SJSA1 (cell line): ENCODE measurements around the gene TRPM2. TPM values are rescaled to one million over a fixed set of nuclear protein-coding genes. Genes with fewer than 3 reads are reported as not detected.
"Not testable (repeated sequence)": the region's sequence is repeated elsewhere in the genome, so short reads cannot be mapped to it uniquely, and the experiment has no call there.

Experiments used
- DNase-seq, 2 experiments: peaks; one replicate each; pipeline ENCODE4 v3.0.0-alpha.2; 2015 to 2020; ENCODE audit warnings: low spot score in 2 of 2, low read depth in 1 of 2
- H3K27ac ChIP-seq: fragments of 250-450 bp; sonication (Bioruptor Pico); 2 replicates; pipeline ENCODE4 v1.5.1; 2020; ENCODE audit warnings: mild to moderate bottlenecking, moderate library complexity
- H3K27me3 ChIP-seq: fragments of 250-450 bp; sonication (Bioruptor Pico); replicated peaks from 2 replicates; pipeline ENCODE4 v1.5.1; 2020; ENCODE audit warnings: mild to moderate bottlenecking, moderate library complexity
- H3K36me3 ChIP-seq: fragments of 250-450 bp; sonication (Bioruptor Pico); 2 replicates; pipeline ENCODE4 v1.5.1; 2020; ENCODE audit warnings: mild to moderate bottlenecking
- H3K4me1 ChIP-seq: fragments of 250-450 bp; sonication (Bioruptor Pico); replicated peaks from 2 replicates; pipeline ENCODE4 v1.6.1; 2021; ENCODE audit warnings: mild to moderate bottlenecking
- H3K4me3 ChIP-seq: fragments of 250-450 bp; sonication (Bioruptor Pico); 2 replicates; pipeline ENCODE4 v1.5.1; 2020; ENCODE audit warnings: mild to moderate bottlenecking
- H3K9me3 ChIP-seq: fragments of 250-450 bp; sonication (Bioruptor Pico); replicated peaks from 2 replicates; pipeline ENCODE4 v1.5.1; 2020; ENCODE audit warnings: mild to moderate bottlenecking
- total RNA-seq: library from RNA; depleted of rRNA; stranded (reverse); fragments of >200 nt; shearing (Covaris generic); gene quantifications from 2 replicates; pipeline ENCODE4 v1.2.3, GENCODE V29; 2014

The TRPM2 gene
- total RNA-seq, 1 experiment from 2014 or later: 16.1 TPM

DNA sequence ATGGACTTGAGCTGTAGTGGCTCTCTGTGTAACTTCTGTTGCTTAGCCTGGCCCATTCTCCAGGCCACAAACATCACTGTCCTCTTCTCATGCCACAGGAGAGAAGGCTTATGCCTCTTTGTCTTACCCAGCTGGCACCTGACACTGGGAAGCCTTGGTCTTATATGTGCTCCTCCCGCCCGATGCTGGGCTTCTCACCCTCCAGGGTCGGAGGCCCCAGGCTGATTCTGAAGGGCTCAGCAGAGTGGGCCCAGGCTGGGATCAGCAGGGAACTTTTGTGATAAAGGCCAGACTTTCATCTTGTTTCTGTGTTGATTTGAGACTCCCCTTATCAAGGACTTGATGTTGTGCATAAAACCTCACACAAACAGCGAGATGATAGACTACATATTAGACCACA, 29.8 kb downstream of the TRPM2 start:
- Histone ChIP-seq H3K4me1 (no peaks in the 10 kb centered on the region), H3K4me3 (no peak overlapping the region), H3K9me3 (no peaks in the 10 kb centered on the region; the same call in 1 of the 2 replicates), H3K27me3 (no peaks in the 10 kb centered on the region; the same call in 1 of the 2 replicates), H3K27ac (no peak overlapping the region), H3K36me3 (no peaks in the 10 kb centered on the region)
- no peak for DNase-seq

DNA sequence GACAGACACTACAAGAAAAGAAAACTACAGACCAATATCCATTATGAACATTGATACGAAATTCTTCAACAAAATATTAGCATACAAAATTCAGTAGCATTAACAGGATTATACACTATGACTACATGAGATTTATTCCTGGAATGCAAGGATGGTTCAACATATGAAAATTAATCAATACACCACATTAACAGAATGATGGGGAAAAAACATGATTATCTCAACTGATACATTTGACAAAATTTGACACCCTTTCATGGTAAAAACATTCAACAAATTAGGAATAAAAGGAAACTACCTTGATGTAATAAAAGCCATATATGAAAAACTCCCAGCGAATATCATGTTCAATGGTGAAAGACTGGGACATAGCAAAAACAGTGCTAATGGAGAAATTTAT, 31.5 kb downstream of the TRPM2 start:
- Histone ChIP-seq H3K36me3 (no peaks in the 10 kb centered on the region), H3K4me3 (no peak overlapping the region), H3K27ac (no peak overlapping the region), H3K4me1 (no peaks in the 10 kb centered on the region), H3K27me3 (no peaks in the 10 kb centered on the region; the same call in 1 of the 2 replicates), H3K9me3 (no peaks in the 10 kb centered on the region; the same call in 1 of the 2 replicates)
- DNase-seq: no peak

GRCh38 chr21:44389335-44389734, 35.9 kb downstream of the TRPM2 start:
- H3K27ac ChIP-seq: no peak overlapping the region
- H3K9me3 ChIP-seq: no peaks in the 10 kb centered on the region; the same call in 1 of the 2 replicates
- H3K27me3 ChIP-seq: no peaks in the 10 kb centered on the region; the same call in 1 of the 2 replicates
- no peaks in the 10 kb centered on the region for H3K36me3 ChIP-seq
- DNase-seq: no peak
- no peak overlapping the region for H3K4me3 ChIP-seq
- H3K4me1 ChIP-seq: 0 out of 2 replicates have a peak, but pooled peaks cover 2% of the 10 kb centered on the region

- DNase-seq: peak in 1 of 2 experiments; percentile 27
- H3K4me1 ChIP-seq: 0 out of 2 replicates have a peak, but pooled peaks cover 2% of the 10 kb centered on the region
- no peaks in the 10 kb centered on the region; the same call in 1 of the 2 replicates for H3K27me3 ChIP-seq
- H3K4me3 ChIP-seq: no peak overlapping the region
- no peak overlapping the region for H3K27ac ChIP-seq
- no peaks in the 10 kb centered on the region for H3K9me3 ChIP-seq
- H3K36me3 ChIP-seq: no peaks in the 10 kb centered on the region
Observed at GRCh38 chr21:44390886-44391285, 37.5 kb downstream of the TRPM2 start.

- Histone ChIP-seq H3K36me3 (no peaks in the 10 kb centered on the region), H3K4me1 (0 out of 2 replicates have a peak, but pooled peaks cover 2% of the 10 kb centered on the region), H3K9me3 (no peaks in the 10 kb centered on the region), H3K27ac (no peak overlapping the region), H3K4me3 (no peak overlapping the region), H3K27me3 (no peaks in the 10 kb centered on the region; the same call in 1 of the 2 replicates)
- peak in 1 of 2 experiments; percentile 25 for DNase-seq
Observed at GRCh38 chr21:44391345-44392091, 38.1 kb downstream of the TRPM2 start.

- no peak overlapping the region for H3K27ac ChIP-seq
- no peak overlapping the region for H3K4me3 ChIP-seq
- H3K27me3 ChIP-seq: no peaks in the 10 kb centered on the region; the same call in 1 of the 2 replicates
- H3K4me1 ChIP-seq: 0 out of 2 replicates have a peak, but pooled peaks cover 2% of the 10 kb centered on the region
- H3K9me3 ChIP-seq: no peaks in the 10 kb centered on the region
- DNase-seq: peak in 1 of 2 experiments; percentile 17
- no peaks in the 10 kb centered on the region for H3K36me3 ChIP-seq
Observed at GRCh38 chr21:44392185-44392584, 38.8 kb downstream of the TRPM2 start.

DNA sequence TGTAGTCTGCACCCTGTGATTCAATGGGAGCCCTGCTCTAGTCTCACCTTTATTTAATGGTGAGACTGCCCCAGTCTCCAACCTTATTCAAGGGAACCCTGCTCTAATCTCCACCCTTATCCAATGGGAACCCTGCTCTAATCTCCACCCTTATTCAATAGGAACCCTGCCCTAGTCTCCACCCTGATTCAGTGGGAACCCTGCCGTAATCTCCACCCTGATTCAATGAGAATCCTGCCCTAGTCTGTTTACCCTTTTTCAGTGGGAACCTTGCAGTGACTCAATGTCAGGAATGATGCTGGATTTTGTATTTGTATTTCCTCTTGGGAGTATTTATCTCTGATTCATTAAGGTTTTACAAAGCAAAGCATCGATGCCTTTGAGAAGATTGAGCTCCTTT, 39.5 kb downstream of the TRPM2 start:
- Histone ChIP-seq H3K27ac (no peak overlapping the region), H3K4me3 (no peak overlapping the region), H3K9me3 (no peaks in the 10 kb centered on the region), H3K36me3 (no peaks in the 10 kb centered on the region), H3K4me1 (0 out of 2 replicates have a peak, but pooled peaks cover 2% of the 10 kb centered on the region), H3K27me3 (no peaks in the 10 kb centered on the region)
- DNase-seq: peak; percentile 42 to 45

GRCh38 chr21:44394733-44395132, 41.3 kb downstream of the TRPM2 start:
- no peaks in the 10 kb centered on the region for H3K36me3 ChIP-seq
- H3K9me3 ChIP-seq: no peaks in the 10 kb centered on the region
- H3K4me3 ChIP-seq: no peak overlapping the region
- H3K4me1 ChIP-seq: 0 out of 2 replicates have a peak, but pooled peaks cover 2% of the 10 kb centered on the region
- H3K27ac ChIP-seq: no peak overlapping the region
- peak in 1 of 2 experiments; percentile 22 for DNase-seq
- no peaks in the 10 kb centered on the region for H3K27me3 ChIP-seq

- peak in 1 of 2 experiments; percentile 36 for DNase-seq
- H3K4me1 ChIP-seq: 0 out of 2 replicates have a peak, but pooled peaks cover 2% of the 10 kb centered on the region
- no peak overlapping the region for H3K4me3 ChIP-seq
- H3K27me3 ChIP-seq: no peaks in the 10 kb centered on the region
- H3K36me3 ChIP-seq: no peaks in the 10 kb centered on the region
- no peak overlapping the region for H3K27ac ChIP-seq
- H3K9me3 ChIP-seq: no peaks in the 10 kb centered on the region
Observed at GRCh38 chr21:44395260-44395659, 41.8 kb downstream of the TRPM2 start.

DNA sequence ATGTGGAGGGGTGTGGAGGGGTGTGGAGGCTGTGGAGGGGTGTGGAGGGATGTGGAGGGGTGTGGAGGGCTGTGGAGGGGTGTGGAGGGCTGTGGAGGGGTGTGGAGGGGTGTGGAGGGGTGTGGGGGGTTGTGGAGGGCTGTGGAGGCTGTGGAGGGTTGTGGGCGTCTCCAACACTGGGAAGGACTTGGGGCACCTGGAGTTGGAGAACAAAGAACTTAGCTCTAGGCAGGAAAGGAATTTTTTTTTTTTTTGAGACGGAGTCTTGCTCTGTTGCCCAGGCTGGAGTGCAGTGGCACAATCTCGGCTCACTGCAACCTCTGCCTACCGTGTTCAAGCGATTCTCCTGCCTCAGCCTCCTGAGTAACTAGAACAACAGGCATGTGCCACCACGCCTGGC, 43.4 kb downstream of the TRPM2 start:
- DNase-seq: peak in 1 of 2 experiments; percentile 20
- not testable (repeated sequence) for H3K27me3 ChIP-seq, H3K36me3 ChIP-seq, H3K27ac ChIP-seq, H3K9me3 ChIP-seq, H3K4me3 ChIP-seq
- H3K4me1 ChIP-seq: peaks cover 14% of the 10 kb centered on the region

GRCh38 chr21:44397431-44398031, 44.1 kb downstream of the TRPM2 start:
- Histone ChIP-seq H3K4me3 (no peak overlapping the region), H3K9me3 (no peaks in the 10 kb centered on the region), H3K27ac (no peak overlapping the region)

GRCh38 chr21:44398499-44398898, 45.1 kb downstream of the TRPM2 start:
- peak in 1 of 2 experiments; percentile 8 for DNase-seq
- Histone ChIP-seq H3K27me3 (no peaks in the 10 kb centered on the region), H3K27ac (no peak overlapping the region), H3K4me1 (peaks cover 24% of the 10 kb centered on the region), H3K4me3 (no peak overlapping the region), H3K36me3 (no peaks in the 10 kb centered on the region), H3K9me3 (peaks cover 2% of the 10 kb centered on the region; the same call in 1 of the 2 replicates)

More at GRCh38 chr21:44397431-44398031, 44.1 kb downstream of the TRPM2 start:
- Histone ChIP-seq H3K36me3 (no peaks in the 10 kb centered on the region), H3K27me3 (no peaks in the 10 kb centered on the region), H3K4me1 (peaks cover 21% of the 10 kb centered on the region)
- DNase-seq: peak in 1 of 2 experiments; percentile 44

- peak in 1 of 2 experiments; percentile 40 for DNase-seq
- Histone ChIP-seq H3K9me3 (peaks cover 9% of the 10 kb centered on the region), H3K27me3 (no peaks in the 10 kb centered on the region), H3K4me3 (no peak overlapping the region), H3K36me3 (no peaks in the 10 kb centered on the region), H3K27ac (no peak overlapping the region), H3K4me1 (peaks cover 27% of the 10 kb centered on the region)
Observed at GRCh38 chr21:44399151-44399954, 45.9 kb downstream of the TRPM2 start.
